ENCODE results near the gene CACNA1A. TPM values are rescaled to one million over a fixed set of nuclear protein-coding genes. Genes with fewer than 3 reads are reported as not detected.

CACNA1A gene
- total RNA-seq, 2 donors from 2014 or later: 6.7 to 7.6 TPM

DNA sequence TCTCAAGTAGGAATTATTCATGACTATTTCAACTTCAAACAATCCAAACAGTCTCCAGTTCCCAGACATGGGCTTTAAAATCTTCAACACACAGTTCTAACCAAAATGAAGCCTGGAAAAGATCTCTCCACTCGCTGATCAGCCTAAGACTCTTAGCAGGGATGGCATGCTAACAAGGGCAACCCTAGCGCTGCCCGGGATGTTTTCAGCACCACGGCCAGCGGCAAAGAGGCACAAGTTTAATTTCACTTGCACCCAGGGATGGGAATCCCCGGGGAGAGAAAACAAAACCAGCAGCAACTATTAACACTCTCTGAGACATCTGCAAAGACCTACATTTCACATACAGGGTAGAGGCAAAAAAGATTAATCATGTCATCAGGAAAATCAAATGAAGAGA, 43.0 kb downstream of the CACNA1A start:
- H3K36me3 ChIP-seq (replicated peaks in 1 of 2; ENCODE audit: insufficient read depth in 1 of 2, low read depth in 2 of 2): no peaks in the 10 kb centered on the region
- TF ChIP-seq POLR2A (IDR thresholded peaks at IDR 0.05): no peak
- TF ChIP-seq, protein P1, sequence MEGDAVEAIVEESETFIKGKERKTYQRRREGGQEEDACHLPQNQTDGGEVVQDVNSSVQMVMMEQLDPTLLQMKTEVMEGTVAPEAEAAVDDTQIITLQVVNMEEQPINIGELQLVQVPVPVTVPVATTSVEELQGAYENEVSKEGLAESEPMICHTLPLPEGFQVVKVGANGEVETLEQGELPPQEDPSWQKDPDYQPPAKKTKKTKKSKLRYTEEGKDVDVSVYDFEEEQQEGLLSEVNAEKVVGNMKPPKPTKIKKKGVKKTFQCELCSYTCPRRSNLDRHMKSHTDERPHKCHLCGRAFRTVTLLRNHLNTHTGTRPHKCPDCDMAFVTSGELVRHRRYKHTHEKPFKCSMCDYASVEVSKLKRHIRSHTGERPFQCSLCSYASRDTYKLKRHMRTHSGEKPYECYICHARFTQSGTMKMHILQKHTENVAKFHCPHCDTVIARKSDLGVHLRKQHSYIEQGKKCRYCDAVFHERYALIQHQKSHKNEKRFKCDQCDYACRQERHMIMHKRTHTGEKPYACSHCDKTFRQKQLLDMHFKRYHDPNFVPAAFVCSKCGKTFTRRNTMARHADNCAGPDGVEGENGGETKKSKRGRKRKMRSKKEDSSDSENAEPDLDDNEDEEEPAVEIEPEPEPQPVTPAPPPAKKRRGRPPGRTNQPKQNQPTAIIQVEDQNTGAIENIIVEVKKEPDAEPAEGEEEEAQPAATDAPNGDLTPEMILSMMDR (IDR thresholded peaks at IDR 0.05): no peak
- intact Hi-C loops (cut with DNase I): no loop called here
- ATAC-seq (no peak), DNase-seq (no peak)
- no peak overlapping the region for H3K27ac ChIP-seq
- peaks cover 0 to 5% of the 10 kb centered on the region in 2 donors for H3K27me3 ChIP-seq
- no peaks in the 10 kb centered on the region for H3K9me3 ChIP-seq
- no peaks in the 10 kb centered on the region for H3K4me1 ChIP-seq
- no peak overlapping the region for H3K4me3 ChIP-seq
- 12 to 17% methylated on average over 6 of the region's 6 CpGs for WGBS, 2 donors

DNA sequence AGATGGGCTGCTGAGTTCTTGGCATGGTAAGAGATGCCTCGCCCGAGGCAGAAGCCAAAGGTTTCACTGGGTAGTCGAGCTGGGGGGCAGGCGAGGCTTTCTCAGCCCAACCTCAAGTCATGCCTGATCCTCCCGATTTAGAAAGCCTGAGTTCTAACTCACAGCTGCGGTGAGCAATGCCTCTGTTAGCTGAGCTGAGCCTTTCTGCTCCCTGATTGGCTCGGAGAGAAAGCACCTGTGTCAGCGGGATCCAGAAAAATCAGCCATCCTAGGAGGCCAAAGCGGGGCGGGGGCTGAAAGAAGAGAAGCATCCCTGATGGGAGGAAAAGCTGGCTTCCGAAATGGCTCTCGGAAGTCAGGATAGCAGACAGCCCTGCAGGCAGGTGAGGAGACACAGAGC, 44.7 kb downstream of the CACNA1A start:
- intact Hi-C loops (cut with DNase I): no loop called here
- no peak for TF ChIP-seq POLR2A (IDR thresholded peaks at IDR 0.05)
- TF ChIP-seq, protein P1 (IDR thresholded peaks at IDR 0.05): no peak
- DNase-seq (no peak), ATAC-seq (no peak)
- peaks cover 0 to 5% of the 10 kb centered on the region in 2 donors for H3K27me3 ChIP-seq
- no peak overlapping the region for H3K27ac ChIP-seq
- no peaks in the 10 kb centered on the region for H3K4me1 ChIP-seq
- 40 to 46% methylated on average over 10 to 12 of the region's 12 CpGs for WGBS, 2 donors
- no peaks in the 10 kb centered on the region for H3K36me3 ChIP-seq (replicated peaks in 1 of 2; ENCODE audit: insufficient read depth in 1 of 2, low read depth in 2 of 2)
- no peak overlapping the region for H3K4me3 ChIP-seq
- no peaks in the 10 kb centered on the region for H3K9me3 ChIP-seq

DNA sequence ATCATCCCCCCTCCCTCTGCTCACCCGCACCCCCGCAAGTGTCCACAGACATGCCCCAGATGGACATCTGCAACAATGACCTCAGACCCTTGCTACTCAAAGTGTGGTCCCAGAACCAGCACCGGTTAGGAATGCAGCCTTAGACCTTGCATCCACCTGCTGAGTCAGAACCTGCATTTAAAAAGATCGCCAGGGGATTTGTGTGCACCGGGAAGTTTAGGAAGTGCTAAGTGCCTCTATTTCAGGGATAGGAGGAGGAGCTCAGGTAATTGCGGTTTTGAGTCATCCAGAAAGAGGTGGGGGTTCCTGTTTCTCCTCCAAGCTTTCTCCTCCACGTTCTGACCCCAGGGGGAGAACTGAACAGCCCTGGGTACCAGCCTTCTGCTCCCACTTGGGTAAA, 46.2 kb downstream of the CACNA1A start:
- no peak overlapping the region for H3K27ac ChIP-seq

DNA sequence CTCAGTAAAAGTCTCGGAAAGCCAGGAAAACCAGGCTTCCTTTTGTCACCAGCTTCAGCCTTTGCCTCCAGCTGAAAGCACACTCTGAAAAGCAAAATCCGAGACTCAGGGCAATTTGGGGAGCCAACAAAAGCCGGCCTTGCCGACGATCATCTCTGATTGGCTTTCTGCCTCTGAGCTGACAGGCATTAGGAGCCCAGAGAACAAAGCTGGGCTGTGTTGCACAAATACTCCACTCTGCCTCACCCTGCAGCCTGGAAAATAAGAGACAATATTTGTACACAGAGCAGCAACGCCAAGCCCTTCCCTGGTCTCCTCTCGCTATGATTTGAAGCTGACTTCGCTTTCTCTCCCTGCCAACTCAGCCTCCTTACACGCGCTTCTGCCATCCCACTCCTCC, 46.9 kb downstream of the CACNA1A start:
- Histone ChIP-seq H3K27ac (no peak overlapping the region), H3K9me3 (no peaks in the 10 kb centered on the region), H3K4me3 (no peak overlapping the region), H3K36me3 (replicated peaks in 1 of 2; ENCODE audit: insufficient read depth in 1 of 2, low read depth in 2 of 2) (no peaks in the 10 kb centered on the region), H3K27me3 (peaks cover 0 to 5% of the 10 kb centered on the region in 2 donors), H3K4me1 (no peaks in the 10 kb centered on the region)
- WGBS, 2 donors: 32 to 34% methylated on average over 10 of the region's 10 CpGs
- no peak for TF ChIP-seq POLR2A (IDR thresholded peaks at IDR 0.05)
- intact Hi-C loops (cut with DNase I): no loop called here
- ATAC-seq (no peak), DNase-seq (peak in 1 of 4 donors; percentile 5)

More for the DNA sequence above, 46.2 kb downstream of the CACNA1A start:
- no peaks in the 10 kb centered on the region for H3K9me3 ChIP-seq
- H3K27me3 ChIP-seq: peaks cover 0 to 5% of the 10 kb centered on the region in 2 donors
- ATAC-seq (no peak), DNase-seq (no peak)
- no peak overlapping the region for H3K4me3 ChIP-seq
- 16 to 17% methylated on average over 7 of the region's 7 CpGs for whole genome bisulfite sequencing, 2 donors
- no peaks in the 10 kb centered on the region for H3K4me1 ChIP-seq
- TF ChIP-seq, protein P1 (IDR thresholded peaks at IDR 0.05): no peak
- no peak for TF ChIP-seq POLR2A (IDR thresholded peaks at IDR 0.05)
- no peaks in the 10 kb centered on the region for H3K36me3 ChIP-seq (replicated peaks in 1 of 2; ENCODE audit: insufficient read depth in 1 of 2, low read depth in 2 of 2)
- intact Hi-C loops (cut with DNase I): no loop called here

DNA sequence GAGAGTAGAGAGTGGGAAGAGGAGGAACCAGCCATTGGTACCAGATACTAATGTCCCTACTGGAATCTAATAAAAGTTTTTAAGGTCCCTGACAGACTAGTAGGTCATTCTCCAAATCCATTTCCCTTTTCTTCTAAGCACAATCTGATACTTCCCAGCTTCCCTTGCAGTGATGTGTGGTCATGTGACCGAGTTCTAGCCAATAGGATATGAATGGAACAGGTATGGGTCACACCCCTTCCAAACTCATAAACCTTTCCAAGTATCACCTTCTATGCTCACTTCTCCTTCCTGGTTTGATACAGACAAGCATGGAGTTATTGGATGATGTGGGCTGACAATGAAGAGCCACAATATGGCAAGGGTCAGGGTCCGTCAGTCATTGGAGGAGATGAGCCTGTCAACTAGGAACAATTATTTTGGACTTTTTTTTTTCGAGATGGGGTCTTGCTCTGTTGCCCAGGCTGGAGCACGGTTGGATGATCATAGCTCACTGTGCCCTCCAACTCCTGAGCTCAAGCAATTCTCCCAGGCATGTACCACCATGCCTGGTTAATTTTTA, 54.8 kb downstream of the CACNA1A start:
- 48 to 58% methylated on average over 4 of the region's 4 CpGs for WGBS, 2 donors
- H3K4me3 ChIP-seq: no peak overlapping the region
- no peak for TF ChIP-seq POLR2A (IDR thresholded peaks at IDR 0.05)
- TF ChIP-seq, protein P1 (IDR thresholded peaks at IDR 0.05): no peak

More for the DNA sequence above, 54.8 kb downstream of the CACNA1A start:
- Histone ChIP-seq H3K9me3 (peaks cover 0 to 28% (median 3%) of the 10 kb centered on the region in 3 donors), H3K27ac (no peak overlapping the region), H3K36me3 (replicated peaks in 1 of 2; ENCODE audit: insufficient read depth in 1 of 2, low read depth in 2 of 2) (no peaks in the 10 kb centered on the region), H3K27me3 (no peaks in the 10 kb centered on the region), H3K4me1 (no peaks in the 10 kb centered on the region)
- ATAC-seq: no peak
- intact Hi-C loops (cut with DNase I): no loop called here
- no peak for DNase-seq

Data from body of pancreas (tissue), 4 donors.